GOT3 (cell line): ENCODE measurements around the gene SCUBE1.

Source experiments
- DNase-seq: peaks from one replicate; lab custom pipeline; 2025; ENCODE audit warnings: mixed read lengths; lab: John Stamatoyannopoulos, UW

SCUBE1 gene

GRCh38 chr22:43173976-43174720, 169.0 kb downstream of the SCUBE1 start:
- DNase-seq: no peak

DNA sequence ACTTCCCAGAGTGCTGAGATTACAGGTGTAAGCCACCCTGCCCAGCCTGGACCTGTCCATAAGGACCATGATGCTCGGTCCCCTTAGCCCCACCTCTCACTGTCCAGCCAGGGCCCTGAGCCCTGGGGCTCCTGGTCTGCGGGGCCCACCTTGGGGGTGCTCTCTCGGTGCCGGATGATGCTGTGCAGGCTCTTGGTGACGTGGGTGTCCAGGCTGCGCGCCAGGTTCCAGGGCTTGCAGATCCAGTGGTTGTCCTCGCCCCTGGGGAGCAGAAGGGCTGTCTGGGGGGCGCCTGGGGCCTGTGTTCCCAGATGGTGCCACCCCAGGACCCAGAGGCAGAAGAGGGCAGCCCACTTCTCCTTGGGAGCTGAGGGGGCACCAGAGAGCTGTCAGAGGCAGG, 169.6 kb downstream of the SCUBE1 start:
- no peak for DNase-seq

DNA sequence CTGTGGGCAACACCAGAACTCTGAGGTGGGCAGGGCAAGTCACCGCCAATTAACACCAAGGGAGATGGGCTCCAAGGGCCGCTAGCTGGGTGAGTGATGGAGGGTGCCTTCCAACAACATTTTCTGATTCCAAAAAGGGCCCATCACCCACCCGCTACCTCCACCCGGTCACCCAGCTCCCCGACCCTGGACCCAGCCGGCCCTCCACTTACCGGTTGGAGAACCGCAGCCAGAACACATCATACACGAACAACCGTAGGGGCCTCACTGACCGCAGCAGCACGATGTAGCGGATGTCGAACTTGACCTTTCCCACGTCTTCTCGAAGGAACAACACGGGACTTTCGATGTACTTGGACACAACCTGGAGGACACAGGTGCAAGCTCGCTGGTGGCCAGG, 171.0 kb downstream of the SCUBE1 start:
- no peak for DNase-seq

DNA sequence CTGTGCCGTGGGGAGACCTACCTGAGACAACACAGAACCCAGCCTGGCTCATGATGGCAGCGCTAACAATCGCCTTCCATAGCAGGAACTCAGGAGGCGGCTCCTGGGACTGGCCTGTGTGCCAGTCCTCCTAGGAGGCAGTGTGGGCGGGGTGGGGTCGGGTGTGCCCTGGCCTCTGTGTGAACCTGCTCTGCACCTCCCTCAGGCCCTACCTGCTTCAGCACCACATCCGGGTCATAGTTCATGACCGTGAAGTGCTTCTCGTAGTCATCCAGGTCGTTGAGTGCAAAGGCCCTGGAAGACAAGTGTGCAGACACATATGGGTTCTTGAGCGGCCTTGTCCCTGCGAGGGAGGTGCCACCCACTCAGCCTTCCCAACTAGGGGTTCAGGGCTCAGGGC, 171.6 kb downstream of the SCUBE1 start:
- no peak for DNase-seq

DNA sequence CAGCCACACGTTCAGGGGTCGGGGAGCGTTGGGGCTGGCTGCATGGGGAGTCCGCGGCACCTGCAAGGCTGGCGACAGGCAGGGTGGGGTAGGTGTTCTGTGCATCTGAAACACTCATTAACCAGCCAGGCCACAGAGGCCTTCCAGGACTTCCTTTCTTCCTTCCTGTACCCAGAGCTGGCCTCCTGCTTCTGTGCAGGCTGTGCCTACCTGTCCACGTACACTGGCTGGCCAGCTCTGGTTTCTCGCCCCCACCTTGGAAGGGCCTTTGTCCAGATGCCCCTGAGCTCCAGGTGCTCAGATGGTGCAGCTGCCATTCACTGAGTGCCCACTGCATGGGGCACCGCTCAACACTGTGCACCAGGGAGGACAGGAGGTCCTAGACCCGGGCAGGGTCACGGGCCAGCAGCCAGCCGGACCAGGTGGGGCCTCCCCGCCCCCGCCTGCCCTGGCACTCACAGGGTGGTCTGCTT, 172.1 kb downstream of the SCUBE1 start:
- no peak for DNase-seq

DNA sequence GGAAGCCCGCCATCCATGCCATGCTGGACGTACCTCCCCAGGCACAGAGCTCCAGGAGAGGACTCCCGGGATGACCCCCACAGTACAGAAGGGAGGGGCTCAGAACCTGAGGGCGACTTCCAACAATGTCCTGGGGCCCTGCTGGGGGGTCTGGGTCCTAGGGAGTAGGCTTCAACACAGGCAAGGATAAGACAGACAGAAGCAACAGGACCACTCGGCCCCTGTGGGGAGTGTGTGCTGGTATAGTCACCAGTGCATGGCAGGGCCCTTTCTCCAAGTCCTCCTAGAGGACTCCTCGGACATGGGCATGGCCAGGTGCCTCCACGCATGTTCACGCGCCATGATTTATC, 173.1 kb downstream of the SCUBE1 start:
- DNase-seq: no peak

GRCh38 chr22:43169310-43170130, 173.7 kb downstream of the SCUBE1 start:
- no peak for DNase-seq

DNA sequence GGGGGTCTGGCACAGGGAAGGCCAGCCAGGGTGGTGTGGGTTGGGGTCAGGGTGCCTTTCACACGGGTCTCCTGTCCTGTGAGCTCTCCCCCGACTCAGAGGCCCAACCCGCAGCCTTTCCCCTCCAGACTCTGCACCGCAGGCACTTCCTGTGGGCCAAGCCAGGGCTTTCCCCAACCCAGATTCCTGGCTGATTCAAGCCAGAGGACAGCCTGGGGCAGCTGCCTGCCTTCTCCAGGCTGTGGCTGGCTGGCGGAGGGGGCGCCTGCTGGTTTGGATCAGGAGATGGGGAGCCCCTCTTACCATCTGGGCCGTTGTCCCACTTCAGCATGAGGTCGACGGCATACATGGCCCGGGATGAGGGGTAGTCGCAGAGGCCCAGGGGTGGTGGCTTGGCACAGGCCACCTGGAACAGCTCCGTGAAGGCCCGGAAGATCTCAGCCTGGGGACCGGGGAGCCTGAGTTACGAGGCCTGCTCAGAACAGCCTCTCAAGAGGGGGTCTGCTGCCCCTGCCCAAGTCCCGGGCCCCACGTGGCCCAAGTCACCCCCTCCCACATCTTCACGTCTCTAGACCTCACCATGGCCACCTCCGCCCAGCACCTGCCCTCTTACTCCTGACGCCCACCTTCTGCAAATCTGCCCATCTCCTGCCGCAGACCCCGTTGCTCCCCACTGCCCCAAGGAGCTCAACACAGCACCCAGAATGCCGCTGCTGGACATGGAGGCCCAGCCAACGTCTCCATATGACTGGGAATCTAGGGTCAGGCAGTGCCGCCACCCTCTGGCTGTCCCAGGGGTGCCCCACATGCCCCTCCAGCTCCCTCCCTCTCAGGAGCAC, 174.5 kb downstream of the SCUBE1 start:
- DNase-seq: no peak

- no peak for DNase-seq
These were observed 176.1 kb downstream of the SCUBE1 start for GRCh38 chr22:43167001-43167589.

GRCh38 chr22:43166132-43166930, 176.8 kb downstream of the SCUBE1 start:
- DNase-seq: no peak

GRCh38 chr22:43164636-43165035, 178.5 kb downstream of the SCUBE1 start:
- DNase-seq: no peak

GRCh38 chr22:43163241-43163795, 179.9 kb downstream of the SCUBE1 start:
- DNase-seq: no peak

DNA sequence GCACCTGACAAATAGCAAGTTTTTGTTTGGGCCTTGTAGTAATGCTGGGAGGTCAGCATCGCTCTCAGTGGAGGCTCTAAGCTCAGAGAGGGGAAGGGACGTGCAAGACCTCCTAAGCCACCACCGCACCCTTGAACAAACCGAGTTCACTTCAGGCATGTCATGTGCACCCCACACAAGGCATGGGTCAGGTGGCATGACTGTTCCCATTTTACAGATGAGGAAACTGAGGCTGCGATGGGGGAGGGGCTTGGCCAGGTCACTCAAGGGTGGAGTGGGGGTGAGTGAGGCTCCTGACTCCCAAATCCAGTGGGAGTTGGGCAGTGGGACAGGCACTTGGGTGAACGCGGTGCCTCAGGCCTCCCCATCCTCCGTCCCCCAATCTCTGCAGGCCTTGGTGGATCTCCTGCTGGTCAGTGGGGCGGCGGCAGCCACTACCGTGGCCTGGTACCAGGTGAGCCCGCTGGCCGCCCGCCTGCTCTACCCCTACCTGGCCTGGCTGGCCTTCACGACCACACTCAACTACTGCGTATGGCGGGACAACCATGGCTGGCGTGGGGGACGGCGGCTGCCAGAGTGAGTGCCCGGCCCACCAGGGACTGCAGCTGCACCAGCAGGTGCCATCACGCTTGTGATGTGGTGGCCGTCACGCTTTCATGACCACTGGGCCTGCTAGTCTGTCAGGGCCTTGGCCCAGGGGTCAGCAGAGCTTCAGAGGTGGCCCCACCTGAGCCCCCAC, 180.6 kb downstream of the SCUBE1 start:
- DNase-seq: no peak

DNA sequence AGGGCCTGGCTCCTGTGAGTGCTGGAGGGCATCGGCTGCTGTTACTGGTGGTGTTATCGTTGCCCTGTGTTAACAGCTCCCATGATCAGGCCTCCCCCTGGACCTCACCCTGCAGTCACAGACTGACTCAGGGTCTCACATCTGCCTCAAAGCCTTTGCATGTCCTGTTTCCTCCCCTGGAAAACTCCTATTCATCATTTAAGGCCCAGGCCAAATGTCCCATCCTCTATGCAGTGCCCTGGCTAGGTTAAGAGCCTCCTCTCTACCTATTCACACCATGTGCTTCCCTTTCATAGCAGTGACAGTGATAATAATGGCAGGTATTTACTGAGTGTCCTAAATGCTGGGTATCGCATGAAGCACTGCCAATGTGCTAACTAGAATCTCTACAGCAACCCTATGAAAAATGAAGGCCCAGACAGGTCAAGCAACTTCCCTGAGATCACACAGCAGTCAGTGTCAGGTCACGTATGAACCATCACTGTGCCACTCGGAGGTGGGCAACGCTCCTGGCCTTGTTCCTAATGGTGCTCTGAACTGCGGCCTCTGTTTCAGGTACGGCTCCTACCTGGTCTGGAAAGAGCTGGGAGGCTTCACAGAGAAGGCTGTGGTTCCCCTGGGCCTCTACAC, 182.6 kb downstream of the SCUBE1 start:
- no peak for DNase-seq

DNA sequence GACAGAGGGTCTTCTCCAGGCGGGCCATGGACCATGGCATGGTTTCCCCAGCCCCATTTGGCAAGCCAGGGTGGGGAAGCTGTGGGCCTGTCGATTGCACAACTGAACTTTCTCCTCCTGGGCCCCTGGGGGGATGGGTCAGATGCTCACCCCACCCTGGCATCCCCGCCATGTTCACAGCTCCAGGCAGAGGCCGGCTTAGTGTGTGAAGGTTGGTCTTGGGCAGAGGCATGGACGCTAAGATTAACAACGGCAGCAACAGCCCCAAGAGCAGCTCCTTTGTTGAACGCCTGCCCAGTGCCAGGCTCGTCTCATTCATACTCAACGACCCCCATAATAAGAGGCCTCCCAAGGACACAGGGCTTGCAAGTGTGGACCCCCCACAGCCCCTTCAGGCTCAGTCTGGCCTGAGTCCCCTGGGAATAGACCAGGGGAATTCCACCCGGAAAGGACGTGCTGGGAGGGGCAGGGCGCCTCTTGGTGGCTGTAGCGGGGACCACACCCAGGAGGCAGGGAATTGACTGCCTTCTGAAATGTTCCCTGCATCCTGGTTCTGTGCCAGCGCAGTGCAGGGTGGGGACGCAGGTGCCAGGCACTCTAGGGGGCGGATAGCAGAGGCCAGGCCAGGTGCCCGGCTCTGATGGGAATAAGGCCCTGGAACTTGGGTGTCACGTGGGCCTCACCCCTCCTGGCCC, 183.5 kb downstream of the SCUBE1 start:
- DNase-seq: no peak

DNA sequence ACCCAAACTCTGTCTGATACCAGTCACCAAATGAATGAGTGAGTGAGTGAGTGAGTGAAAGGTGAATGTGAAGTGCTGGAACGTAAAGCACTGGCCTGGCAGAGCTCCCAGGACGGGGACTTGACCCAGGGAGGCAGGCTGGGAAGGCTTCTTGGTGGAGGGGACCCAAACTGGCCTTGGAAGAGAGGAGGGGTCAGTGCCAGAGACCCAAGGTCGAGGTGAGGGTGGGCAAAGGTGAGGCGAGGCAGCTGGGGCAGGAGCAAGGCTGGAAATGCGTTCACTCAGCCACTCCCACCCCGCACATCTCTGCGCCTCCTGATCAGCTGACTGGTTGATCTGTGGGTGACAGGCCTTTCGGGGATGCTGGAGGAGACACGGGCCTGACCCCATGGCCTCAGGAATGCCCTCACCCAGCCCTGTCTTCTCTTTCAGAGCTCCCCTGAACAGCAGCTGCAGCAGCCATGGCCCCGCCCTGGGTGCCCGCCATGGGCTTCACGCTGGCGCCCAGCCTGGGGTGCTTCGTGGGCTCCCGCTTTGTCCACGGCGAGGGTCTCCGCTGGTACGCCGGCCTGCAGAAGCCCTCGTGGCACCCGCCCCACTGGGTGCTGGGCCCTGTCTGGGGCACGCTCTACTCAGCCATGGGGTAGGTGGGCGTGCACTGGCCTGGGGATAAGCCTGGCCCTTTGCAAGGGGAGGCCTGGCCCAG, 184.2 kb downstream of the SCUBE1 start:
- no peak for DNase-seq

DNA sequence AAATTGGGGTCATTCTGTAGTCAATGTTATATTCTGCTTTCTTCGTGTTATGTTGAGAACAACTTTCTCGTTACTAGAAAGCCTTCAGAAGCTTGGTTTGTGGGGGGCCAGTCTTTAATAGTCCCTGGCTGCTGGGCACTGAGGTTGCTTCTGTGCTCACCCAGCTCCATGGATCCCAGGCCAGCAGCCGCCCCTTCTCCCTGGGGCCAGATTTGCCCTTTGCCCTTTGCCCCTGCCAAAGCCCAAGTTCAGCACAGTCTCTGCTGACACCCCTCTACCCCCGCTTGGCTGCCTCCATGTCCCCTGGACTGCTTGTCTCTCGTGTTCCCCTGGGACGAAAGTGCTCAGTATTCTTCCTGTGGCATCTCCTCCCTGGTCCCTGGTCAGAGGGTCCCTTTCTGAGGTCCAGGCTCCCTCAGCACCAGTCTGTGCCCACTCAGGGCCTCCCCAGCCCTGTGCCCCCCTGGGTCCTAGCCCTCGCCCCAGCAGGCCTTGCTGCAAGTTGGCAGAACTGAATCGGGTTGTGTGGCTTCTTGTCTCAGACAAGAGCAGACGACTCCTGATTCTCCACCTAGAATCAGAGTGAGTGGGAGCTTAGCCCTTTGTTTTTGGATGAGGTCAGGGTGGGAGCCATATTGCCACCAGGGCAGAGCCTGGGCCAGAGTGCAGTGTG, 185.2 kb downstream of the SCUBE1 start:
- no peak for DNase-seq

- no peak for DNase-seq
These were observed 186.8 kb downstream of the SCUBE1 start for GRCh38 chr22:43156413-43156812.
